GM23248 (cell line): ENCODE results near the gene KIF21A.

ENCODE experiments used
- EZH2 ChIP-seq: fragments of 200-600 bp; sonication (generic); IDR thresholded peaks from 2 replicates; pipeline ENCODE4 v1.6.1; 2018; ENCODE audit warnings: antibody characterized with exemption, mild to moderate bottlenecking; ENCODE audit not compliant: insufficient read depth, poor library complexity, severe bottlenecking
- EZH2phosphoT487 ChIP-seq: fragments of 200-600 bp; sonication (generic); IDR thresholded peaks from 2 replicates; pipeline ENCODE4 v1.6.1; 2018; ENCODE audit warnings: antibody characterized with exemption, moderate library complexity, mild to moderate bottlenecking, low read depth; ENCODE audit not compliant: insufficient read depth

- TF ChIP-seq EZH2, result no peak
- no peak for TF ChIP-seq EZH2phosphoT487
Observed at GRCh38 chr12:39327510-39327909, 115.4 kb downstream of the KIF21A start.
